Regular cardiac myocyte (primary cell): ENCODE data around the gene RIPK4. TPM values are rescaled to one million over a fixed set of nuclear protein-coding genes. Genes with fewer than 3 reads are reported as not detected.

Experiments
- total RNA-seq: library from RNA; depleted of rRNA; stranded (reverse); fragments of >200 nt; gene quantifications from 2 replicates; pipeline ENCODE4 v1.2.3, GENCODE V29; 2014

RIPK4 gene
- total RNA-seq = 0.38 and 1.7 TPM in 2 replicates

GRCh38 chr21:41766883-41767605 is at the start of gene RIPK4:
TSS of gene RIPK4 (minus strand) at chr21:41767052. CDS start at chr21:41767041, 11 bp downstream.

Other genes starting within 250 kb of the RIPK4 start
- gene PRDM15, start 112.3 kb upstream of the RIPK4 start, total RNA-seq = 4.8 and 7.1 TPM in 2 replicates
- gene C2CD2, start 187.0 kb upstream of the RIPK4 start, total RNA-seq = 62.9 and 90.8 TPM in 2 replicates
- gene ZBTB21, start 243.3 kb upstream of the RIPK4 start, total RNA-seq = 7.7 and 9.0 TPM in 2 replicates